KOPT-K1 (cell line): ENCODE measurements around the gene CWH43.
"Not testable (repeated sequence)": the region's sequence is repeated elsewhere in the genome, so short reads cannot be mapped to it uniquely, and the experiment has no call there.

Experiments used
- H3K27ac ChIP-seq: fragments of 200-600 bp; sonication (generic); 2 replicates; pipeline ENCODE4 v1.5.1; 2016; ENCODE audit warnings: antibody characterized with exemption, mild to moderate bottlenecking, low read depth, low read length; ENCODE audit not compliant: poor library complexity, severe bottlenecking
- H3K36me3 ChIP-seq: fragments of 200-600 bp; sonication (generic); 2 replicates; pipeline ENCODE4 v1.5.1; 2017; ENCODE audit warnings: antibody characterized with exemption, mild to moderate bottlenecking, low read length, moderate library complexity; ENCODE audit not compliant: insufficient read depth
- H3K9me3 ChIP-seq: fragments of 200-600 bp; sonication (generic); 2 replicates; pipeline ENCODE4 v1.5.1; 2017; ENCODE audit warnings: antibody characterized with exemption, low read length, mild to moderate bottlenecking; ENCODE audit not compliant: insufficient read depth, poor library complexity, severe bottlenecking

The CWH43 gene

GRCh38 chr4:49098034-49098759 lies 112.1 kb downstream of the CWH43 start:
- H3K9me3 ChIP-seq = peaks cover 57% of the 10 kb centered on the region
- not testable (repeated sequence) for H3K36me3 ChIP-seq, H3K27ac ChIP-seq

GRCh38 chr4:49099831-49100444 lies 113.9 kb downstream of the CWH43 start:
- peaks cover 75% of the 10 kb centered on the region for H3K9me3 ChIP-seq
- not testable (repeated sequence) for H3K36me3 ChIP-seq, H3K27ac ChIP-seq

DNA sequence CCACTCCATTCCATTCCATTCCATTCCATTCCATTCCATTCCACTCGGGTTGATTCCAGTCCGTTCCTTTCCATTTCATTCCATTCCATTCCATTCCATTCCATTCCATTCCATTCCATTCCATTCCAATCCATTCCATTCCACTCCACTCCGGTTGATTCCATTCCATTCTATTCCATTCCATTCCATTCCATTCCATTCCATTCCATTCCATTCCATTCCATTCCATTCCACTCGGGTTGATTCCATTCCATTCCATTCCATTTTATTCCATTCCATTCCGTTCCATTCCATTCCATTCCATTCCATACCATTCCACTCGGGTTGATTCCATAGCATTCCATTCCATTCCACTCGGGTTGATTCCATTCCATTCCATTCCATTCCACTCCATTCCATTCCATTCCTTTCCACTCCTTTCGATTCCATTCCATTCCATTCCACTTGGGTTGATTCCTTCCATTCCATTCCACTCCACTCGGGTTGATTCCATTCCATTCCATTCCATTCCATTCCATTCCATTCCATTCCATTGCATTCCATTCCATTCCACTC lies 116.3 kb downstream of the CWH43 start:
- H3K9me3 ChIP-seq = peaks cover 83% of the 10 kb centered on the region
- H3K36me3 ChIP-seq = not testable (repeated sequence)

DNA sequence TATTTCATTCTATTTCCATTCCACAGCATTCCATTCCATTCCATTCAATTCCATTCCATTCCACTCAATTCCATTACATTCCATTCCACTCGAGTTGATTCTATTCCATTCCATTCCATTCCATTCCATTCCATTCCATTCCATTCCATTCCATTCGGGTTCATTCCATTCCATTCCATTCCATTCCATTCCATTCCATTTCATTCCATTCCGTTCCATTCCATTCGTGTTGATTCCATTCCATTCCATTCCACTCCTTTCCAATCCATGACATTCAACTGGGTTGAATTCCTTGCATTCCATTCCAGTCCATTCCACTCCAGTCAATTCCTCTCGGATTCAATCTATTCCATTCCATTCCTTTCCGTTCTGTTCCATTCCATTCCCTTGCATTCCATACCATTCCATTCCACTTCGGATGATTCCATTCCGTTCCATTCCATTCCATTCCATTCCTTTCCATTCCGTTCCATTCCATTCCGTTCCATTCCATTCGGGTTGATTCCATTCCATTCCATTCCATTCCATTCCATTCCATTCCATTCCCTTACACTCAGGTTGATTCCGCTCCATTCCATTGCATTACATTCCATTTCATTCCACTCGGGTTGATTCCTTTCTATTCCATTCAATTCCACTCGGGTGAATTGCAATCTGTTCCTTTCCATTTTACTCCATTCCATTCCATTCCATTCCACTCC lies 117.5 kb downstream of the CWH43 start:
- peaks cover 83% of the 10 kb centered on the region for H3K9me3 ChIP-seq
- H3K36me3 ChIP-seq, H3K27ac ChIP-seq: not testable (repeated sequence)

More for the DNA sequence above, 116.3 kb downstream of the CWH43 start:
- H3K27ac ChIP-seq = not testable (repeated sequence)

DNA sequence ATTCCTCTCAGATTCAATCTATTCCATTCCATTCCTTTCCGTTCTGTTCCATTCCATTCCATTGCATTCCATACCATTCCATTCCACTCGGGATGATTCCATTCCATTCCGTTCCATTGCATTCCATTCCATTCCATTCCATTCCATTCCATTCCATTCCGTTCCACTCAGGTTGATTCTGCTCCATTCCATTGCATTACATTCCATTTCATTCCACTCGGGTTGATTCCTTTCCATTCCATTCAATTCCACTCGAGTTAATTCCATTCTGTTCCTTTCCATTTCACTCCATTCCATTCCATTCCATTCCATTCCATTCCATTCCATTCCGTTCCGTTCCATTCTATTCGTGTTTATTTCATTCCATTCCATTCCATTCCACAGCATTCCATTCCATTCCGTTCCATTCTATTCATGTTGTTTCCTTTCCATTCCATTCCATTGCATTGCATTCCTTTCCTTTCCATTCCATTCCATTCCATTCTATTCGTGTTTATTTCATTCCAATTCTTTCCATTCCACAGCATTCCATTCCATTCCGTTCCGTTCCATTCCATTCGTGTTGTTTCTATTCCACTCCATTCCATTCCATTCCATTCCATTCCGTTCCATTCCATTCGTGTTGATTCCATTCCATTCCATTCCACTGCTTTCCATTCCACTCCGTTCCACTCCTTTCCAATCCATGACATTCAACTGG lies 118.3 kb downstream of the CWH43 start:
- H3K27ac ChIP-seq, H3K36me3 ChIP-seq: not testable (repeated sequence)
- H3K9me3 ChIP-seq = peaks cover 78% of the 10 kb centered on the region

DNA sequence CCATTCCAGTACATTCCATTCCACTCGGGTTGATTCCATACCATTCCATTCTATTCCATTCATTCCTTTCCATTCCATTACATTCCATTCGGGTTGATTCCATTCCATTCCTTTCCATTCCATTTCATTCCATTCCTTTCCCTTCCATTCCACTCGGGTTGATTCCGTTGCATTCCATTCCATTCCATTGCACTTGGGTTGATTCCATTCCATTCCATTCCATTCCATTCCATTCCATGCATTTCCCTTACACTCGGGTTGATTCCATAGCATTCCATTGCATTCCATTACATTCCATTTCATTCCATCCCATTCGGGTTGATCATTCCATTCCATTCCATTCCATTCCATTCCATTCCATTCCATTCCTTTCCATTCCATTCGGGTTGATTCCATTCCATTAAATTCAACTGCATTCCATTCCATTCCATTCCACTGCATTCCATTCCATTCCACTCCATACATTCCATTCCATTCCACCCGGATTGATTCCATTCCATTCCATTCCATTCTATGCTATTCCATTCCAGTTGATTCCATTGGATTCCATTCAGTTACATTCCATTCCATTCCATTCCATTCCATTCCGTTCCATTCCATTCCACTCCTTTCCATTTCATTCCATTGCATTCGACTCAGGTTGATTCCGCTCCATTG lies 119.3 kb downstream of the CWH43 start:
- H3K36me3 ChIP-seq, H3K27ac ChIP-seq: not testable (repeated sequence)
- H3K9me3 ChIP-seq = peaks cover 76% of the 10 kb centered on the region

GRCh38 chr4:49107262-49107661 lies 121.2 kb downstream of the CWH43 start:
- H3K27ac ChIP-seq, H3K36me3 ChIP-seq: not testable (repeated sequence)
- peaks cover 90% of the 10 kb centered on the region for H3K9me3 ChIP-seq

GRCh38 chr4:49108183-49108978 lies 122.3 kb downstream of the CWH43 start:
- peaks cover 91% of the 10 kb centered on the region for H3K9me3 ChIP-seq
- H3K27ac ChIP-seq, H3K36me3 ChIP-seq: not testable (repeated sequence)

- not testable (repeated sequence) for H3K36me3 ChIP-seq, H3K27ac ChIP-seq
- H3K9me3 ChIP-seq = peaks cover 91% of the 10 kb centered on the region
Observed at GRCh38 chr4:49109567-49110166, 123.6 kb downstream of the CWH43 start.

GRCh38 chr4:49110579-49110978 lies 124.5 kb downstream of the CWH43 start:
- H3K9me3 ChIP-seq = peaks cover 91% of the 10 kb centered on the region
- not testable (repeated sequence) for H3K36me3 ChIP-seq, H3K27ac ChIP-seq
